GM23248 (cell line): Measurements from ENCODE around the gene ERBB4.

Experiments used
- EZH2 ChIP-seq: fragments of 200-600 bp; sonication (generic); IDR thresholded peaks from 2 replicates; pipeline ENCODE4 v1.6.1; 2018; ENCODE audit warnings: antibody characterized with exemption, mild to moderate bottlenecking; ENCODE audit not compliant: insufficient read depth, poor library complexity, severe bottlenecking
- EZH2phosphoT487 ChIP-seq: fragments of 200-600 bp; sonication (generic); IDR thresholded peaks from 2 replicates; pipeline ENCODE4 v1.6.1; 2018; ENCODE audit warnings: antibody characterized with exemption, moderate library complexity, mild to moderate bottlenecking, low read depth; ENCODE audit not compliant: insufficient read depth

DNA sequence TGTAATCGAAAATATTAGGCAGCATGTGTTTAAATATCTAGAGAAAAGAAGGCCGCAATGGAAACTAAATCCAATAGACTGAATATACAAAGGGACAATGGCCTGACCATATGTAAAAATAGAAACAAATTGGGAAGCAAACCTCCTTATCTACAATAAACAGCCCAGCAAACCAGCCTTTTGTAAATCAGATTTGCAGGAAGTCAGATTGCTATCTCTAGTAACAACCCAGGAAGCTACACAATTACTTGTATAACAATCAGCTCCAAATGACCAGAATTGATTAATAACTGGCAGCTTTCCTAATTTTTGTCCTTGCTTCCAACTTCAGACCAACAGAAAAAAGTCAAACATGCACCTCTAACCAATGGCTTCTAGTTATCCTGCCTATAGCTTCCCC lies 1122.2 kb downstream of the ERBB4 start:
- TF ChIP-seq EZH2phosphoT487 (no peak), EZH2 (no peak)
